IPS-18a (cell line): ENCODE results near the gene TBATA.

ENCODE experiments used
- H3K27ac ChIP-seq: one replicate; pipeline ENCODE4 v1.5.1; 2013; ENCODE audit warnings: low read length
- H3K27me3 ChIP-seq: one replicate; pipeline ENCODE4 v1.6.1; 2013; ENCODE audit warnings: mild to moderate bottlenecking, low read length; ENCODE audit not compliant: control insufficient read depth, insufficient read depth
- H3K36me3 ChIP-seq: one replicate; pipeline ENCODE4 v1.6.1; 2013; ENCODE audit warnings: low read depth, low read length; ENCODE audit not compliant: control insufficient read depth
- H3K4me1 ChIP-seq: one replicate; pipeline ENCODE4 v1.6.1; 2013; ENCODE audit warnings: low read depth, low read length; ENCODE audit not compliant: control insufficient read depth
- H3K4me3 ChIP-seq: one replicate; pipeline ENCODE4 v1.5.1; 2013; ENCODE audit warnings: low read length
- H3K9ac ChIP-seq: one replicate; pipeline ENCODE4 v1.6.1; 2013; ENCODE audit warnings: mild to moderate bottlenecking, low read length, moderate library complexity
- H3K9me3 ChIP-seq: one replicate; pipeline ENCODE4 v1.6.1; 2013; ENCODE audit warnings: low read depth, low read length; ENCODE audit not compliant: control insufficient read depth

The TBATA gene

GRCh38 chr10:70732569-70732968 lies 52.6 kb downstream of the TBATA start:
- H3K4me3 ChIP-seq = no peak overlapping the region
- no peaks in the 10 kb centered on the region for H3K4me1 ChIP-seq
- no peak overlapping the region for H3K9ac ChIP-seq
- no peaks in the 10 kb centered on the region for H3K27me3 ChIP-seq
- no peaks in the 10 kb centered on the region for H3K36me3 ChIP-seq
- H3K9me3 ChIP-seq = no peaks in the 10 kb centered on the region
- no peak overlapping the region for H3K27ac ChIP-seq

- Histone ChIP-seq H3K27me3 (no peaks in the 10 kb centered on the region), H3K27ac (no peak overlapping the region), H3K9ac (no peak overlapping the region), H3K36me3 (no peaks in the 10 kb centered on the region), H3K4me3 (no peak overlapping the region), H3K4me1 (no peaks in the 10 kb centered on the region), H3K9me3 (no peaks in the 10 kb centered on the region)
Measured at GRCh38 chr10:70730955-70731354, 54.2 kb downstream of the TBATA start.

GRCh38 chr10:70729763-70730357 lies 55.3 kb downstream of the TBATA start:
- Histone ChIP-seq H3K27me3 (no peaks in the 10 kb centered on the region), H3K4me1 (no peaks in the 10 kb centered on the region), H3K9me3 (no peaks in the 10 kb centered on the region), H3K36me3 (no peaks in the 10 kb centered on the region), H3K4me3 (no peak overlapping the region), H3K27ac (no peak overlapping the region), H3K9ac (no peak overlapping the region)

GRCh38 chr10:70728328-70728727 lies 56.8 kb downstream of the TBATA start:
- Histone ChIP-seq H3K9ac (no peak overlapping the region), H3K27me3 (no peaks in the 10 kb centered on the region), H3K27ac (no peak overlapping the region), H3K36me3 (no peaks in the 10 kb centered on the region), H3K4me3 (no peak overlapping the region), H3K9me3 (no peaks in the 10 kb centered on the region), H3K4me1 (no peaks in the 10 kb centered on the region)

- no peak overlapping the region for H3K27ac ChIP-seq
- no peak overlapping the region for H3K4me3 ChIP-seq
- H3K9ac ChIP-seq = no peak overlapping the region
- no peaks in the 10 kb centered on the region for H3K36me3 ChIP-seq
- H3K27me3 ChIP-seq = no peaks in the 10 kb centered on the region
- no peaks in the 10 kb centered on the region for H3K4me1 ChIP-seq
- no peaks in the 10 kb centered on the region for H3K9me3 ChIP-seq
Measured at GRCh38 chr10:70726909-70727495, 58.2 kb downstream of the TBATA start.

- Histone ChIP-seq H3K27ac (no peak overlapping the region), H3K4me1 (no peaks in the 10 kb centered on the region), H3K9me3 (no peaks in the 10 kb centered on the region), H3K36me3 (no peaks in the 10 kb centered on the region), H3K9ac (no peak overlapping the region), H3K4me3 (no peak overlapping the region), H3K27me3 (no peaks in the 10 kb centered on the region)
Measured at GRCh38 chr10:70723771-70724170, 61.4 kb downstream of the TBATA start.

- Histone ChIP-seq H3K9ac (no peak overlapping the region), H3K4me3 (no peak overlapping the region), H3K27me3 (no peaks in the 10 kb centered on the region), H3K36me3 (no peaks in the 10 kb centered on the region), H3K27ac (no peak overlapping the region), H3K9me3 (no peaks in the 10 kb centered on the region), H3K4me1 (no peaks in the 10 kb centered on the region)
Measured at GRCh38 chr10:70722820-70723424, 62.3 kb downstream of the TBATA start.
